Keratinocyte (primary cell): ENCODE data around the gene CCDC9B. TPM values are rescaled to one million over a fixed set of nuclear protein-coding genes. Genes with fewer than 3 reads are reported as not detected.

Experiments
- DNase-seq: peaks from one replicate; pipeline ENCODE4 v3.0.0-alpha.2; 2011; ENCODE audit warnings: low read depth, missing footprints, low spot score
- FAIRE-seq: peaks from 2 replicates; lab custom pipeline; 2011; peaks lifted over from hg19 to GRCh38; lab: Jason Lieb, UNC
- H2AFZ ChIP-seq: 2 replicates; pipeline ENCODE4 v1.6.0; 2012; ENCODE audit warnings: low read length, control low read depth, inconsistent platforms; ENCODE audit not compliant: control insufficient read depth
- H3K27ac ChIP-seq: 2 replicates; pipeline ENCODE4 v1.5.1; 2011; ENCODE audit warnings: low read length; ENCODE audit not compliant: control insufficient read depth, insufficient read depth
- H3K27me3 ChIP-seq: 3 replicates; pipeline ENCODE4 v1.6.0; 2011; ENCODE audit warnings: low read length; ENCODE audit not compliant: control insufficient read depth, insufficient read depth; ENCODE audit errors: extremely low read depth
- H3K36me3 ChIP-seq, 2 experiments: 2 replicates in 1 of 2; 3 replicates in 1 of 2; pipeline ENCODE4 v1.5.1; 2011; ENCODE audit warnings: low read length in 2 of 2, mild to moderate bottlenecking in 1 of 2; ENCODE audit not compliant: control insufficient read depth in 2 of 2, insufficient read depth in 2 of 2; ENCODE audit errors: extremely low read depth in 1 of 2
- H3K4me1 ChIP-seq: 3 replicates; pipeline ENCODE4 v1.5.1; 2011; ENCODE audit warnings: low read length; ENCODE audit not compliant: control insufficient read depth, insufficient read depth; ENCODE audit errors: extremely low read depth
- H3K4me2 ChIP-seq: 3 replicates; pipeline ENCODE4 v1.6.0; 2011; ENCODE audit warnings: low read depth, low read length; ENCODE audit not compliant: control insufficient read depth, insufficient read depth; ENCODE audit errors: extremely low read depth
- H3K4me3 ChIP-seq, 3 experiments: fragments of 200-600 bp in 1 of 3; sonication (generic) in 1 of 3; 2 replicates in 2 of 3; 3 replicates in 1 of 3; pipeline ENCODE4 v1.5.1; 2011 to 2016; ENCODE audit warnings: low read length in 3 of 3, mild to moderate bottlenecking in 3 of 3, control low read depth in 2 of 3, inconsistent platforms in 1 of 3, low read depth in 1 of 3, mixed read lengths in 1 of 3, mixed run types in 1 of 3, moderate library complexity in 1 of 3; ENCODE audit not compliant: control insufficient read depth in 2 of 3, insufficient read depth in 2 of 3; ENCODE audit errors: extremely low read depth in 1 of 3
- H3K79me2 ChIP-seq: 2 replicates; pipeline ENCODE4 v1.6.0; 2012; ENCODE audit warnings: low read length; ENCODE audit not compliant: control insufficient read depth, insufficient read depth
- H3K9ac ChIP-seq: 3 replicates; pipeline ENCODE4 v1.6.0; 2011; ENCODE audit warnings: low read length; ENCODE audit not compliant: control insufficient read depth, insufficient read depth; ENCODE audit errors: extremely low read depth
- H3K9me1 ChIP-seq: 3 replicates; pipeline ENCODE4 v1.6.0; 2011; ENCODE audit warnings: low read length; ENCODE audit not compliant: control insufficient read depth, insufficient read depth; ENCODE audit errors: extremely low read depth
- H3K9me3 ChIP-seq: 2 replicates; pipeline ENCODE4 v1.5.1; 2012; ENCODE audit warnings: low read depth, low read length; ENCODE audit not compliant: control insufficient read depth
- H4K20me1 ChIP-seq: 3 replicates; pipeline ENCODE4 v1.6.0; 2011; ENCODE audit warnings: low read length; ENCODE audit not compliant: control insufficient read depth, insufficient read depth; ENCODE audit errors: extremely low read depth
- CTCF ChIP-seq, 3 experiments: IDR thresholded peaks in 1 of 3; conservative IDR thresholded peaks in 1 of 3; optimal IDR thresholded peaks in 1 of 3; 2 replicates in 2 of 3; 3 replicates in 1 of 3; pipeline versions ENCODE3 to v1.5.1; 2011; ENCODE audit warnings: low read length in 3 of 3, mild to moderate bottlenecking in 3 of 3, moderate library complexity in 2 of 3, control low read depth in 1 of 3, inconsistent platforms in 1 of 3; ENCODE audit not compliant: insufficient read depth in 2 of 3; ENCODE audit errors: extremely low read depth in 1 of 3
- EZH2 ChIP-seq: IDR thresholded peaks from one replicate; pipeline ENCODE4 v1.6.1; 2012; ENCODE audit warnings: inconsistent platforms, mild to moderate bottlenecking, low read length, moderate library complexity
- dilution Hi-C: fragments of 300-500 bp; cut with MboI; formaldehyde crosslinking; loops from one replicate; pipeline ENCODE4 v1.7.0; 2020; ENCODE audit warnings: low sequenced_read_pairs; ENCODE audit not compliant: extremely low pct_ligation_motif_present
- polyA plus RNA-seq, 5 experiments: library from polyadenylated mRNA; depleted of rRNA in 3 of 5; stranded (reverse) in 3 of 5; stranded (forward) in 1 of 5; unstranded in 1 of 5; fragments of >200 nt; gene quantifications; 1 replicate in 1 of 5; 2 replicates in 3 of 5; 3 replicates in 1 of 5; pipeline versions ENCODE4 v1.2.1 to v1.2.3, GENCODE V29; 2011 to 2012; ENCODE audit warnings: missing spikeins in 2 of 5, low read depth in 1 of 5, low replicate concordance in 1 of 5

Gene CCDC9B
- polyA plus RNA-seq, 1 donor (not counting 4 experiments of a cell fraction or from before 2014, with no cell fraction given), result 9.6 TPM

GRCh38 chr15:40301467-40302179 lies 39.1 kb downstream of the CCDC9B start:
- no peak for FAIRE-seq
- TF ChIP-seq CTCF (optimal IDR thresholded peaks at IDR 0.05 in 1 of 3, IDR thresholded peaks at IDR 0.05 in 1 of 3, conservative IDR thresholded peaks at IDR 0.05 in 1 of 3; ENCODE audit: extremely low read depth in 1 of 3, insufficient read depth in 2 of 3, low read length in 3 of 3) (no peak), EZH2 (no peak)
- dilution Hi-C loops, result no loop called here

GRCh38 chr15:40300771-40301170 lies 40.0 kb downstream of the CCDC9B start:
- no peak overlapping the region for H3K4me3 ChIP-seq
- dilution Hi-C loops, result no loop called here
- no peak overlapping the region for H2AFZ ChIP-seq
- H3K9me1 ChIP-seq, result no peaks in the 10 kb centered on the region
- no peak for DNase-seq
- H4K20me1 ChIP-seq, result no peaks in the 10 kb centered on the region
- H3K79me2 ChIP-seq, result no peaks in the 10 kb centered on the region
- no peaks in the 10 kb centered on the region for H3K9me3 ChIP-seq
- TF ChIP-seq CTCF (optimal IDR thresholded peaks at IDR 0.05 in 1 of 3, IDR thresholded peaks at IDR 0.05 in 1 of 3, conservative IDR thresholded peaks at IDR 0.05 in 1 of 3; ENCODE audit: extremely low read depth in 1 of 3, insufficient read depth in 2 of 3, low read length in 3 of 3), result no peak
- no peak for TF ChIP-seq EZH2
- no peak for FAIRE-seq
- H3K4me1 ChIP-seq, result no peaks in the 10 kb centered on the region
- no peak overlapping the region for H3K4me2 ChIP-seq
- peaks cover 16% of the 10 kb centered on the region for H3K27me3 ChIP-seq
- H3K36me3 ChIP-seq, result no peaks in the 10 kb centered on the region
- H3K9ac ChIP-seq, result no peak overlapping the region
- H3K27ac ChIP-seq, result no peak overlapping the region

More at GRCh38 chr15:40301467-40302179, 39.1 kb downstream of the CCDC9B start:
- no peaks in the 10 kb centered on the region for H3K36me3 ChIP-seq
- H2AFZ ChIP-seq, result no peak overlapping the region
- H3K27me3 ChIP-seq, result peaks cover 20% of the 10 kb centered on the region
- DNase-seq, result no peak
- H3K4me1 ChIP-seq, result no peaks in the 10 kb centered on the region
- H3K79me2 ChIP-seq, result no peaks in the 10 kb centered on the region
- no peak overlapping the region for H3K4me3 ChIP-seq
- H3K9ac ChIP-seq, result no peak overlapping the region
- no peaks in the 10 kb centered on the region for H3K9me1 ChIP-seq
- no peaks in the 10 kb centered on the region for H3K9me3 ChIP-seq
- H4K20me1 ChIP-seq, result peaks cover 4% of the 10 kb centered on the region
- H3K4me2 ChIP-seq, result no peak overlapping the region
- H3K27ac ChIP-seq, result no peak overlapping the region
